KOPT-K1 (cell line): ENCODE measurements around the gene TNFRSF1A.

Experiments
- H3K27ac ChIP-seq: fragments of 200-600 bp; sonication (generic); 2 replicates; pipeline ENCODE4 v1.5.1; 2016; ENCODE audit warnings: antibody characterized with exemption, mild to moderate bottlenecking, low read depth, low read length; ENCODE audit not compliant: poor library complexity, severe bottlenecking
- H3K36me3 ChIP-seq: fragments of 200-600 bp; sonication (generic); 2 replicates; pipeline ENCODE4 v1.5.1; 2017; ENCODE audit warnings: antibody characterized with exemption, mild to moderate bottlenecking, low read length, moderate library complexity; ENCODE audit not compliant: insufficient read depth
- H3K9me3 ChIP-seq: fragments of 200-600 bp; sonication (generic); 2 replicates; pipeline ENCODE4 v1.5.1; 2017; ENCODE audit warnings: antibody characterized with exemption, low read length, mild to moderate bottlenecking; ENCODE audit not compliant: insufficient read depth, poor library complexity, severe bottlenecking

The TNFRSF1A gene

GRCh38 chr12:6337958-6338433, 3.9 kb downstream of the TNFRSF1A start:
- peaks cover 20% of the 10 kb centered on the region for H3K36me3 ChIP-seq
- peak overlapping the region; percentile 99 for H3K27ac ChIP-seq
- H3K9me3 ChIP-seq: no peaks in the 10 kb centered on the region

DNA sequence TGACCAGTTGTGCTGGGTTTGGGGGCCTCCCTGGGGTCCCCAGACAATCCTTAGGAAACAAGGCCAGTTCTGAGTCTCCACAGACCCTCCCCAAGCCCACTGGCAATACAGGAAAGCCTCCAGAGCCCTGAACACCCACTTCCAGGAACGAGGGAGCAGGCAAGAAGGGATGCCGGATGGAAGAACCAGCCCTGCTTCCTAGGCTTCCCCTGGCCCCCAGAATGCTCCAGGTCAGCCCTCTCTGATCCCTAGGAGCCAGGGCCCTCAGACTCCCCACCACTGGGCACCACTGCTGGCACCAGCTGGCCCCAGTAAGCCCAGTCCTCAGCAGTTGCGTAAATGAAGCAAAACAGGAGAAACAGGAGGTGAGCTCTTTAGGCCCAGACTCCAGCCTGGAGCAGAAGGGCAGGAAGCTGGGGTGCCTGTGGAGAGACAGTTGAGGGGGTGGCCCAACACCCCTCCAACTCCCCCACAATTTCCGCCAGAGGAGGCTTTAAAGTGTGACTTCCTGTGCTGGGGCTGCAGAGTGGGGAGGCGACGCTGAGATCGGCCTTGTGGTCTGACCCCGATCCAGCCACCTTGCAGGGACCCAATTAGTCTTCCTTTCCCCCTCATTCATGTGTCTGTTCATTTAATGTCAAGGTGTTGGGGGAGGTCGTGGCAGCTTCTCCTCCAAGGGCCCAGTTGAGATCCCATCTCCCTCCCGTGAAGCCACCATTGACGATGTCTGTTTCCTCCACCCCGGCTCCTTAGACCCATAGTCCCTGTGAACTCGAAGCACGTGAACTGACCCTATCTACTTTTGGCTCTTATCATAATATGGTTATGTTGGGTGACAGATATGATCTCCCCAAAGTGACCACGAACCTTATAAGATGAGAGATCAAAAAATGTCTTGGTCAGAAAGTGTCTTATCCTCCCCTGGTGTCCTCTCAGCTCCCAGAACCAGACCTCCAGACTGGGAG, 4.7 kb downstream of the TNFRSF1A start:
- Histone ChIP-seq H3K27ac (peak overlapping the region; percentile 99), H3K9me3 (no peaks in the 10 kb centered on the region)

GRCh38 chr12:6336079-6336888, 5.6 kb downstream of the TNFRSF1A start:
- H3K9me3 ChIP-seq: no peaks in the 10 kb centered on the region
- peak overlapping the region; percentile 99 for H3K27ac ChIP-seq
- peaks cover 36% of the 10 kb centered on the region for H3K36me3 ChIP-seq

More for the DNA sequence above, 4.7 kb downstream of the TNFRSF1A start:
- H3K36me3 ChIP-seq: peaks cover 28% of the 10 kb centered on the region

GRCh38 chr12:6335451-6336078, 6.3 kb downstream of the TNFRSF1A start:
- Histone ChIP-seq H3K36me3 (peaks cover 44% of the 10 kb centered on the region), H3K9me3 (no peaks in the 10 kb centered on the region), H3K27ac (peak overlapping the region; percentile 99)

GRCh38 chr12:6334940-6335450, 6.9 kb downstream of the TNFRSF1A start:
- H3K9me3 ChIP-seq: no peaks in the 10 kb centered on the region
- H3K27ac ChIP-seq: peak overlapping the region; percentile 99
- peaks cover 49% of the 10 kb centered on the region for H3K36me3 ChIP-seq

- H3K36me3 ChIP-seq: peaks cover 56% of the 10 kb centered on the region
- peak overlapping the region; percentile 99 for H3K27ac ChIP-seq
- H3K9me3 ChIP-seq: no peaks in the 10 kb centered on the region
These were observed 7.5 kb downstream of the TNFRSF1A start for GRCh38 chr12:6334359-6334758.

GRCh38 chr12:6333566-6333965, 8.3 kb downstream of the TNFRSF1A start:
- peaks cover 64% of the 10 kb centered on the region for H3K36me3 ChIP-seq
- no peaks in the 10 kb centered on the region for H3K9me3 ChIP-seq
- peak overlapping the region; percentile 99 for H3K27ac ChIP-seq

GRCh38 chr12:6333029-6333428, 8.8 kb downstream of the TNFRSF1A start:
- peak overlapping the region; percentile 99 for H3K27ac ChIP-seq
- no peaks in the 10 kb centered on the region for H3K9me3 ChIP-seq
- H3K36me3 ChIP-seq: peaks cover 69% of the 10 kb centered on the region

- Histone ChIP-seq H3K9me3 (no peaks in the 10 kb centered on the region), H3K36me3 (peaks cover 75% of the 10 kb centered on the region), H3K27ac (peak overlapping the region; percentile 99)
These were observed 9.4 kb downstream of the TNFRSF1A start for GRCh38 chr12:6332459-6332858.

DNA sequence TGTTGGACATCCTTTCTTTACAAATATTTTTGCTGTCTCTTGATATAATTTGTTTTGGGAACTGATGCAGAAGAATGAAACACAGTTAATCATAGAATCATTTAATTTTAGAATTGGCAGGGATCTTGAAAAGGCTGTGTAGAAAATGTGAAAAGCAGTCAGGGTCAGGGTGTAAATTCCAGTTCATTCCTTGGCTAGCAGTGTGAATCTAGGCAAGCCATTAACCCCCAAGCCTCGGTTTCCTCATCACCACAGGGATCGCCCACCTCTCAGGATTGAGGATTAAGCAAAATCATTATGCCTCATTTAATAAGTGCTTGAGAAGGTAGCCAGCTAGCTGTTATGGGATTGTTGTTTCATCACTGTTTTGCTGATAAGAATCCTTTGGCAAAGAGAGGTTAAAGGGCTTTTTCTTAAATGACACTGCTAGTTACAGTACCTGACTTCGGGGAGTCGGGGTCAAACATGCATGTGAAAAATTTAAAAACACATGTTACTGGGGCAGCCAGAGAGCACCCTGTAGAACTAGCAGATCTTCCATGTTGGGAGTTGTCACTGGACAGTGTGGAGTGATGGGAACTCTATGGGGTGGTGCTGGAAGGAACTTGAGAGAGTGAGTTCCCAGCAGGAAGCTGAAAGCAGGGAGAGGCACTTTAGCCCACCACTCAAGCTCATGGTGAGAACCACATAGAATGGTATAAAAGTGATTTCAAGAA, 10.7 kb downstream of the TNFRSF1A start:
- no peaks in the 10 kb centered on the region for H3K9me3 ChIP-seq
- peaks cover 86% of the 10 kb centered on the region for H3K36me3 ChIP-seq
- no peak overlapping the region for H3K27ac ChIP-seq

DNA sequence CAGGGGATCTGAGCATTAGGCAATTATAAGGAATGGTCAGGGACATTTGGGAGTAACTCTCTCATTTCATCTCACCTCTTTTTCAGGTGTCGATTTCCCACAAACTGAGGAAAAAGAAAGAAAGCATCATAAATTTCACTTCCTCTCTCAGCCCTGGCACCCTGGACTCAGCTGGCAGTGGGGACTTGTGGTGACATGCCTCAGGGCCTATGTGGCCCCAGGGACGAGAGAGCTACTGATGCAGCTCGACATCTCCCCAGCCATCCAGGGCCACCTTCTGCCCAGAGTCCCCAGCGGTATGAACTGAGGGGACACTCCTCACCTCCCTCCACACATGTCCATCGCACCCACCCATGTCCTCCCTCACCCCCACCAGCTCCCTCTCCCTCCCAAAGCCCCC, 11.7 kb downstream of the TNFRSF1A start:
- Histone ChIP-seq H3K36me3 (peaks cover 90% of the 10 kb centered on the region), H3K27ac (peak overlapping the region; percentile 10), H3K9me3 (no peaks in the 10 kb centered on the region)

DNA sequence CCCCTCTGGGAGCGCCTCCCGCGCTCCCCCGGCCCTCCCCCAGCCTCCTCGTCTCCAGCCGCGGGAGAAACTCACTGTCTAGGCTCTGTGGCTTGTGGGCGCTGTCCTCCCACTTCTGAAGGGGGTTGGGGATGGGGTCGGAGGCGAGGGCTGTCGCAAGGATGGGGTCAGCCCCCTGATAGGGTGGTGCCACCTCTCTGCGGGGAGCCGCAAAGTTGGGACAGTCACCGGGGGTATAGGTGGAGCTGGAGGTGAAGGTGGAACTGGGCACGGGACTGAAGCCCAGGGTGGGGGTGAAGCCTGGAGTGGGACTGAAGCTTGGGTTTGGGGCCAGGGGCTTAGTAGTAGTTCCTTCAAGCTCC, 12.2 kb downstream of the TNFRSF1A start:
- Histone ChIP-seq H3K36me3 (peaks cover 87% of the 10 kb centered on the region), H3K9me3 (no peaks in the 10 kb centered on the region), H3K27ac (no peak overlapping the region)

- peaks cover 85% of the 10 kb centered on the region for H3K36me3 ChIP-seq
- H3K27ac ChIP-seq: no peak overlapping the region
- H3K9me3 ChIP-seq: no peaks in the 10 kb centered on the region
These were observed 12.8 kb downstream of the TNFRSF1A start for GRCh38 chr12:6328945-6329702.
